Neural cell (in vitro differentiated cells): ENCODE measurements around the gene TPM1. TPM values are rescaled to one million over a fixed set of nuclear protein-coding genes. Genes with fewer than 3 reads are reported as not detected.
A peak's percentile ranks its signal among the peaks of the same experiment; 100 is the strongest.

Source experiments
- H2AFZ ChIP-seq: fragments of 200-600, 300-800 bp; sonication (generic), shearing (Covaris generic); 2 replicates; pipeline ENCODE4 v1.6.0; 2014; ENCODE audit warnings: low read depth, mild to moderate bottlenecking, antibody characterized with exemption, low read length, moderate library complexity
- H3F3A ChIP-seq: fragments of 200-600 bp; shearing (Covaris generic); 2 replicates; pipeline ENCODE4 v1.6.1; 2016; ENCODE audit warnings: mild to moderate bottlenecking, moderate library complexity, mixed read lengths, antibody characterized with exemption, low read length; ENCODE audit not compliant: insufficient read depth, poor library complexity, severe bottlenecking
- H3K27ac ChIP-seq: fragments of 200-600, 300-800 bp; sonication (generic), shearing (Covaris generic); 2 replicates; pipeline ENCODE4 v1.5.1; 2014; ENCODE audit warnings: mild to moderate bottlenecking, low read length, moderate library complexity
- H3K27me3 ChIP-seq: fragments of 300-800, 200-600 bp; sonication (generic), shearing (Covaris generic); 2 replicates; pipeline ENCODE4 v1.6.0; 2014; ENCODE audit warnings: mild to moderate bottlenecking, low read depth, low read length, moderate library complexity; ENCODE audit not compliant: insufficient read depth
- H3K36me3 ChIP-seq: fragments of 300-800, 200-600 bp; sonication (generic), shearing (Covaris generic); 2 replicates; pipeline ENCODE4 v1.5.1; 2014; ENCODE audit warnings: mild to moderate bottlenecking, antibody characterized with exemption, low read length, moderate library complexity; ENCODE audit not compliant: insufficient read depth
- H3K4me2 ChIP-seq: fragments of 300-800, 200-600 bp; sonication (generic), shearing (Covaris generic); 2 replicates; pipeline ENCODE4 v1.6.0; 2014; ENCODE audit warnings: mild to moderate bottlenecking, low read length
- H3K4me3 ChIP-seq: fragments of 300-800, 200-600 bp; sonication (generic), shearing (Covaris generic); 2 replicates; pipeline ENCODE4 v1.5.1; 2014; ENCODE audit warnings: mild to moderate bottlenecking, low read length, moderate library complexity
- H3K79me2 ChIP-seq: fragments of 200-600 bp; shearing (Covaris generic); replicated peaks from 2 replicates; pipeline ENCODE4 v1.6.0; 2014; ENCODE audit warnings: mild to moderate bottlenecking, low read length, moderate library complexity; ENCODE audit not compliant: insufficient read depth
- H3K9ac ChIP-seq: fragments of 300-800, 200-600 bp; sonication (generic), shearing (Covaris generic); 2 replicates; pipeline ENCODE4 v1.6.1; 2016; ENCODE audit warnings: mild to moderate bottlenecking, low read length, mixed read lengths
- H3K9me2 ChIP-seq: fragments of 200-600 bp; shearing (Covaris generic); 2 replicates; pipeline ENCODE4 v1.6.1; 2016; ENCODE audit warnings: mild to moderate bottlenecking, low read length, mixed read lengths; ENCODE audit not compliant: insufficient read depth
- H3K9me3 ChIP-seq: fragments of 200-600, 300-800 bp; sonication (generic), shearing (Covaris generic); 2 replicates; pipeline ENCODE4 v1.6.1; 2016; ENCODE audit warnings: mild to moderate bottlenecking, mixed run types, low read length, moderate library complexity, mixed read lengths
- H4K20me1 ChIP-seq: fragments of 200-600 bp; shearing (Covaris generic); 2 replicates; pipeline ENCODE4 v1.6.1; 2016; ENCODE audit warnings: mild to moderate bottlenecking, mixed run types; ENCODE audit not compliant: insufficient read depth
- EP300 ChIP-seq: fragments of 450-650 bp; conservative IDR thresholded peaks from 2 replicates; pipeline ENCODE4 v1.6.1; 2014; ENCODE audit warnings: antibody characterized with exemption, mild to moderate bottlenecking, moderate library complexity; ENCODE audit not compliant: poor library complexity, severe bottlenecking
- EZH2 ChIP-seq: fragments of 200-600, 300-800 bp; shearing (Covaris generic), sonication (generic); IDR thresholded peaks from 2 replicates; pipeline ENCODE4 v1.6.1; 2014; ENCODE audit warnings: antibody characterized with exemption, low read length, borderline replicate concordance, mild to moderate bottlenecking; ENCODE audit not compliant: insufficient read depth, poor library complexity, severe bottlenecking
- MXI1 ChIP-seq: fragments of 450-650 bp; conservative IDR thresholded peaks from 2 replicates; pipeline ENCODE4 v1.6.1; 2014; ENCODE audit warnings: antibody characterized with exemption, mild to moderate bottlenecking; ENCODE audit not compliant: poor library complexity, severe bottlenecking
- POLR2AphosphoS5 ChIP-seq: IDR thresholded peaks from 2 replicates; pipeline ENCODE4 v1.6.1; 2012
- RAD21 ChIP-seq: fragments of 450-650 bp; conservative IDR thresholded peaks from 2 replicates; pipeline ENCODE4 v1.6.1; 2014; ENCODE audit warnings: antibody characterized with exemption, mild to moderate bottlenecking, moderate library complexity
- SMC3 ChIP-seq: fragments of 450-650 bp; conservative IDR thresholded peaks from 2 replicates; pipeline ENCODE4 v1.6.1; 2014; ENCODE audit warnings: antibody characterized with exemption, mild to moderate bottlenecking, moderate library complexity; ENCODE audit not compliant: poor library complexity
- TAF1 ChIP-seq: IDR thresholded peaks from 2 replicates; pipeline ENCODE4 v1.6.1; 2012; ENCODE audit warnings: low read depth
- polyA plus RNA-seq: library from polyadenylated mRNA; depleted of rRNA; stranded (reverse); fragments of >200 nt; gene quantifications from 2 replicates; pipeline ENCODE4 v1.2.3, GENCODE V29; 2014
- TF ChIP-seq, protein P1 (sequence below): IDR thresholded peaks from 2 replicates; pipeline ENCODE4 v1.6.1; 2012; ENCODE audit warnings: borderline replicate concordance
- TF ChIP-seq, protein P2 (sequence below): fragments of 450-650 bp; IDR thresholded peaks from 2 replicates; pipeline ENCODE4 v1.5.1; 2014; ENCODE audit warnings: antibody characterized with exemption, mild to moderate bottlenecking, moderate library complexity; ENCODE audit not compliant: poor library complexity, severe bottlenecking

Gene TPM1
- polyA plus RNA-seq, 1 donor from 2014 or later, result 254 TPM

DNA sequence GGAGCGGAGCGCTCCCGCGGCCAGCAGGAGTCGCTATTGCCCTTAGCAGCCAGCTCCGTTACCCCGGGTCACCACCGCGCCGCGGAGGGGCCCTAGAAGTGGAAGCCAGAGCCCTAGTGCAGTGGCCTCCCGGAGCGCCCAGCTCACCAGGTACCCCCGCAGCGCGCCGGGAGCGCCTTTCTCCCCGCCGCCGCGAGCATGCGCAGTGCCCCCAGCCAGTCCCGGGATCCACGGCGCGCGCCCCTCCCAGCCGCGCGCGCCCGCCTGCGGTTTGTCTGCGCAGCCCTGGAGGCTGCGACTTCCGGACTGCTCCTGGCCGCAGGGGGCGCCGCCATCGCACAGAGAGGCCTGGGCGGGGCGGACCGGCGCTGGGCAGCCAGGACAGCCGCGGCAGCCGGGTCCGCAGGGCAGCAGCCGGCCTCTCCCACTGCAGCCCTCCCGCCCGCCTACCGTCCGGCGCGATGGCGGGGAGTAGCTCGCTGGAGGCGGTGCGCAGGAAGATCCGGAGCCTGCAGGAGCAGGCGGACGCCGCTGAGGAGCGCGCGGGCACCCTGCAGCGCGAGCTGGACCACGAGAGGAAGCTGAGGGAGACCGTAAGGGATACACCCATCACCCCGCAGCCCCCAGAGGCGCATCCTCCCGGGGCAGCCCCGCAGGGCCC, 5.7 kb downstream of the TPM1 start:
- Histone ChIP-seq H2AFZ (peak overlapping the region; percentile 63), H4K20me1 (peaks cover 4% of the 10 kb centered on the region), H3K4me3 (peak overlapping the region; percentile 91), H3K9me3 (no peaks in the 10 kb centered on the region), H3F3A (no peaks in the 10 kb centered on the region), H3K79me2 (peaks cover 76% of the 10 kb centered on the region), H3K36me3 (no peaks in the 10 kb centered on the region), H3K9me2 (no peaks in the 10 kb centered on the region), H3K4me2 (peak overlapping the region; percentile 83), H3K27ac (peak overlapping the region; percentile 71), H3K9ac (peak overlapping the region; percentile 86), H3K27me3 (peaks cover 10% of the 10 kb centered on the region)
- TF ChIP-seq MXI1 (peak; percentile 60), EP300 (peak; percentile 65), TAF1 (peak; percentile 69), POLR2AphosphoS5 (peak; percentile 82), RAD21 (peak; percentile 84), SMC3 (peak; percentile 82), EZH2 (no peak)
- TF ChIP-seq, protein P1, sequence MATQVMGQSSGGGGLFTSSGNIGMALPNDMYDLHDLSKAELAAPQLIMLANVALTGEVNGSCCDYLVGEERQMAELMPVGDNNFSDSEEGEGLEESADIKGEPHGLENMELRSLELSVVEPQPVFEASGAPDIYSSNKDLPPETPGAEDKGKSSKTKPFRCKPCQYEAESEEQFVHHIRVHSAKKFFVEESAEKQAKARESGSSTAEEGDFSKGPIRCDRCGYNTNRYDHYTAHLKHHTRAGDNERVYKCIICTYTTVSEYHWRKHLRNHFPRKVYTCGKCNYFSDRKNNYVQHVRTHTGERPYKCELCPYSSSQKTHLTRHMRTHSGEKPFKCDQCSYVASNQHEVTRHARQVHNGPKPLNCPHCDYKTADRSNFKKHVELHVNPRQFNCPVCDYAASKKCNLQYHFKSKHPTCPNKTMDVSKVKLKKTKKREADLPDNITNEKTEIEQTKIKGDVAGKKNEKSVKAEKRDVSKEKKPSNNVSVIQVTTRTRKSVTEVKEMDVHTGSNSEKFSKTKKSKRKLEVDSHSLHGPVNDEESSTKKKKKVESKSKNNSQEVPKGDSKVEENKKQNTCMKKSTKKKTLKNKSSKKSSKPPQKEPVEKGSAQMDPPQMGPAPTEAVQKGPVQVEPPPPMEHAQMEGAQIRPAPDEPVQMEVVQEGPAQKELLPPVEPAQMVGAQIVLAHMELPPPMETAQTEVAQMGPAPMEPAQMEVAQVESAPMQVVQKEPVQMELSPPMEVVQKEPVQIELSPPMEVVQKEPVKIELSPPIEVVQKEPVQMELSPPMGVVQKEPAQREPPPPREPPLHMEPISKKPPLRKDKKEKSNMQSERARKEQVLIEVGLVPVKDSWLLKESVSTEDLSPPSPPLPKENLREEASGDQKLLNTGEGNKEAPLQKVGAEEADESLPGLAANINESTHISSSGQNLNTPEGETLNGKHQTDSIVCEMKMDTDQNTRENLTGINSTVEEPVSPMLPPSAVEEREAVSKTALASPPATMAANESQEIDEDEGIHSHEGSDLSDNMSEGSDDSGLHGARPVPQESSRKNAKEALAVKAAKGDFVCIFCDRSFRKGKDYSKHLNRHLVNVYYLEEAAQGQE, result peak; percentile 27
- TF ChIP-seq, protein P2, sequence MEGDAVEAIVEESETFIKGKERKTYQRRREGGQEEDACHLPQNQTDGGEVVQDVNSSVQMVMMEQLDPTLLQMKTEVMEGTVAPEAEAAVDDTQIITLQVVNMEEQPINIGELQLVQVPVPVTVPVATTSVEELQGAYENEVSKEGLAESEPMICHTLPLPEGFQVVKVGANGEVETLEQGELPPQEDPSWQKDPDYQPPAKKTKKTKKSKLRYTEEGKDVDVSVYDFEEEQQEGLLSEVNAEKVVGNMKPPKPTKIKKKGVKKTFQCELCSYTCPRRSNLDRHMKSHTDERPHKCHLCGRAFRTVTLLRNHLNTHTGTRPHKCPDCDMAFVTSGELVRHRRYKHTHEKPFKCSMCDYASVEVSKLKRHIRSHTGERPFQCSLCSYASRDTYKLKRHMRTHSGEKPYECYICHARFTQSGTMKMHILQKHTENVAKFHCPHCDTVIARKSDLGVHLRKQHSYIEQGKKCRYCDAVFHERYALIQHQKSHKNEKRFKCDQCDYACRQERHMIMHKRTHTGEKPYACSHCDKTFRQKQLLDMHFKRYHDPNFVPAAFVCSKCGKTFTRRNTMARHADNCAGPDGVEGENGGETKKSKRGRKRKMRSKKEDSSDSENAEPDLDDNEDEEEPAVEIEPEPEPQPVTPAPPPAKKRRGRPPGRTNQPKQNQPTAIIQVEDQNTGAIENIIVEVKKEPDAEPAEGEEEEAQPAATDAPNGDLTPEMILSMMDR, result peak; percentile 99

GRCh38 chr15:63048776-63049665, 6.5 kb downstream of the TPM1 start:
- Histone ChIP-seq H3K4me2 (peak overlapping the region; percentile 83), H2AFZ (peak overlapping the region; percentile 63), H3K9ac (peak overlapping the region; percentile 86), H3K27me3 (peaks cover 2% of the 10 kb centered on the region), H3K79me2 (peaks cover 73% of the 10 kb centered on the region), H3F3A (no peaks in the 10 kb centered on the region), H3K4me3 (peak overlapping the region; percentile 91), H3K27ac (peak overlapping the region; percentile 71), H3K9me2 (no peaks in the 10 kb centered on the region), H3K36me3 (no peaks in the 10 kb centered on the region), H4K20me1 (peaks cover 4% of the 10 kb centered on the region), H3K9me3 (no peaks in the 10 kb centered on the region)
- TF ChIP-seq TAF1 (peak; percentile 7), EZH2 (no peak)
